Trophoblast cell (in vitro differentiated cells and primary cell): ENCODE data around the gene NACC1.
A peak's percentile ranks its signal among the peaks of the same experiment; 100 is the strongest.

Experiments used
- DNase-seq, 2 donors: peaks; one replicate each; pipeline ENCODE4 v3.0.0-alpha.2; 2016
- H2AFZ ChIP-seq: 2 replicates; pipeline ENCODE4 v1.6.1; 2013; ENCODE audit warnings: low read length, moderate library complexity, mild to moderate bottlenecking; ENCODE audit not compliant: insufficient read depth, poor library complexity
- H2AK5ac ChIP-seq: 2 replicates; pipeline ENCODE4 v1.6.1; 2013; ENCODE audit warnings: mild to moderate bottlenecking, low read length
- H2BK120ac ChIP-seq: 2 replicates; pipeline ENCODE4 v1.6.1; 2013; ENCODE audit warnings: low read length, mild to moderate bottlenecking, moderate library complexity; ENCODE audit not compliant: insufficient read depth, poor library complexity
- H2BK12ac ChIP-seq: 2 replicates; pipeline ENCODE4 v1.6.1; 2013; ENCODE audit warnings: mild to moderate bottlenecking, low read length, moderate library complexity
- H2BK5ac ChIP-seq: 2 replicates; pipeline ENCODE4 v1.6.1; 2013; ENCODE audit warnings: low read length, low read depth, moderate library complexity, mild to moderate bottlenecking; ENCODE audit not compliant: poor library complexity
- H3K14ac ChIP-seq: 2 replicates; pipeline ENCODE4 v1.6.1; 2013; ENCODE audit warnings: mild to moderate bottlenecking, low read length
- H3K18ac ChIP-seq: 2 replicates; pipeline ENCODE4 v1.6.1; 2013; ENCODE audit warnings: mild to moderate bottlenecking, low read length
- H3K23ac ChIP-seq: 2 replicates; pipeline ENCODE4 v1.6.1; 2013; ENCODE audit warnings: low read length
- H3K27ac ChIP-seq: 2 replicates; pipeline ENCODE4 v1.5.1; 2013; ENCODE audit warnings: low read depth, mild to moderate bottlenecking, inconsistent platforms, low read length, moderate library complexity
- H3K27me3 ChIP-seq: 2 replicates; pipeline ENCODE4 v1.6.1; 2013; ENCODE audit warnings: inconsistent platforms, mild to moderate bottlenecking, low read length, moderate library complexity; ENCODE audit not compliant: insufficient read depth
- H3K36me3 ChIP-seq, 2 experiments: 1 replicate in 1 of 2; 2 replicates in 1 of 2; pipeline ENCODE4 v1.6.1; 2013; ENCODE audit warnings: low read length in 2 of 2, mild to moderate bottlenecking in 2 of 2, moderate library complexity in 1 of 2; ENCODE audit not compliant: insufficient read depth in 2 of 2, control insufficient read depth in 1 of 2
- H3K4ac ChIP-seq: 2 replicates; pipeline ENCODE4 v1.6.1; 2013; ENCODE audit warnings: low read depth, mild to moderate bottlenecking, low read length, moderate library complexity
- H3K4me1 ChIP-seq, 2 experiments: 1 replicate in 1 of 2; 2 replicates in 1 of 2; pipeline ENCODE4 v1.6.1; 2013; ENCODE audit warnings: low read length in 2 of 2, mild to moderate bottlenecking in 2 of 2, moderate library complexity in 1 of 2; ENCODE audit not compliant: insufficient read depth in 2 of 2, control insufficient read depth in 1 of 2
- H3K4me2 ChIP-seq: 2 replicates; pipeline ENCODE4 v1.6.1; 2013; ENCODE audit warnings: inconsistent platforms, mild to moderate bottlenecking, low read length, moderate library complexity
- H3K4me3 ChIP-seq: 2 replicates; pipeline ENCODE4 v1.5.1; 2013; ENCODE audit warnings: mild to moderate bottlenecking, low read depth, low read length, inconsistent platforms
- H3K79me1 ChIP-seq: one replicate; pipeline ENCODE4 v1.6.1; 2013; ENCODE audit warnings: low read length
- H3K79me2 ChIP-seq: 2 replicates; pipeline ENCODE4 v1.6.1; 2013; ENCODE audit warnings: low read length, mild to moderate bottlenecking; ENCODE audit not compliant: control insufficient read depth, insufficient read depth, poor library complexity
- H3K9ac ChIP-seq: 2 replicates; pipeline ENCODE4 v1.6.1; 2013; ENCODE audit warnings: mild to moderate bottlenecking, low read length
- H3K9me3 ChIP-seq: 2 replicates; pipeline ENCODE4 v1.6.1; 2013; ENCODE audit warnings: low read depth, mild to moderate bottlenecking, control low read depth, inconsistent platforms, low read length; ENCODE audit not compliant: insufficient read depth
- H4K12ac ChIP-seq: 2 replicates; pipeline ENCODE4 v1.6.1; 2013; ENCODE audit warnings: low read depth, mild to moderate bottlenecking, low read length, moderate library complexity
- H4K8ac ChIP-seq: 2 replicates; pipeline ENCODE4 v1.6.1; 2013; ENCODE audit warnings: low read depth, mild to moderate bottlenecking, low read length, moderate library complexity
- H4K91ac ChIP-seq: one replicate; pipeline ENCODE4 v1.6.1; 2013; ENCODE audit warnings: low read depth, mild to moderate bottlenecking, low read length, moderate library complexity
- WGBS: extraction: QIAGEN DNeasy Blood & Tissue Kit; methylation state at CpG from one replicate; pipeline ENCODE4 v1.1.7; 2013; ENCODE audit warnings: missing lambda C conversion rate; ENCODE audit not compliant: insufficient read length, insufficient coverage; ENCODE audit errors: extremely low coverage; 5-methylcytosine and 5-hydroxymethylcytosine counted together

Gene NACC1

DNA sequence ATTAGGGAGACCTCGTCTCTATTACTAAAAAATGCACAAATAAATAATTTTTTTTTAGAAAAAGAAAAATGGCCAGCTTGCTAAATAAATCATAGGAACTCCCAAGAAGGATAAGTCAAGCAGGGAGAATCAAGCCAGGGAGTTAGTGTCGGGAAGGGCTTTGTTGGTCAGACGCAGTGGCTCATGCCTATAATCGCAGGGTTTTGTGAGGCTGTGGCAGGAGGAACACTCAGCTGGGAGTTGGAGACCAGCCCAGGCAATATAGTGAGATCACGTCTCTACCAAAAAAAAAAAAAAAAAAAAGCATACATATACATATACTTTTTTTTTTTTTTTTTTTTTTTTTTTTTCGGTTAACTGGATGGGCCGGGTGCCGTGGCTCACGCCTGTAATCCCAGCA is 9.0 kb downstream of the NACC1 start:
- H2BK5ac ChIP-seq, result no peak overlapping the region
- no peak overlapping the region for H3K4me2 ChIP-seq
- H3K4me3 ChIP-seq, result no peak overlapping the region
- no peak overlapping the region for H2BK120ac ChIP-seq
- H2AFZ ChIP-seq, result no peak overlapping the region
- no peak overlapping the region for H2BK12ac ChIP-seq
- no peak overlapping the region for H4K8ac ChIP-seq
- H3K27me3 ChIP-seq, result no peaks in the 10 kb centered on the region
- H3K9ac ChIP-seq, result no peak overlapping the region
- H3K9me3 ChIP-seq, result no peaks in the 10 kb centered on the region
- no peak overlapping the region for H2AK5ac ChIP-seq
- H3K79me1 ChIP-seq, result no peaks in the 10 kb centered on the region
- H4K12ac ChIP-seq, result no peak overlapping the region
- H3K23ac ChIP-seq, result no peak overlapping the region
- H3K4me1 ChIP-seq, result no peaks in the 10 kb centered on the region
- H4K91ac ChIP-seq, result no peak overlapping the region
- no peak overlapping the region for H3K27ac ChIP-seq
- H3K14ac ChIP-seq, result no peak overlapping the region
- H3K79me2 ChIP-seq, result peaks cover 13% of the 10 kb centered on the region
- H3K36me3 ChIP-seq, result peaks cover 27 to 29% of the 10 kb centered on the region in 2 experiments
- H3K18ac ChIP-seq, result no peak overlapping the region
- H3K4ac ChIP-seq, result peak overlapping the region; percentile 34
- DNase-seq, result no peak
- WGBS, result no CpG with 5 or more reads among the region's 9 CpGs

DNA sequence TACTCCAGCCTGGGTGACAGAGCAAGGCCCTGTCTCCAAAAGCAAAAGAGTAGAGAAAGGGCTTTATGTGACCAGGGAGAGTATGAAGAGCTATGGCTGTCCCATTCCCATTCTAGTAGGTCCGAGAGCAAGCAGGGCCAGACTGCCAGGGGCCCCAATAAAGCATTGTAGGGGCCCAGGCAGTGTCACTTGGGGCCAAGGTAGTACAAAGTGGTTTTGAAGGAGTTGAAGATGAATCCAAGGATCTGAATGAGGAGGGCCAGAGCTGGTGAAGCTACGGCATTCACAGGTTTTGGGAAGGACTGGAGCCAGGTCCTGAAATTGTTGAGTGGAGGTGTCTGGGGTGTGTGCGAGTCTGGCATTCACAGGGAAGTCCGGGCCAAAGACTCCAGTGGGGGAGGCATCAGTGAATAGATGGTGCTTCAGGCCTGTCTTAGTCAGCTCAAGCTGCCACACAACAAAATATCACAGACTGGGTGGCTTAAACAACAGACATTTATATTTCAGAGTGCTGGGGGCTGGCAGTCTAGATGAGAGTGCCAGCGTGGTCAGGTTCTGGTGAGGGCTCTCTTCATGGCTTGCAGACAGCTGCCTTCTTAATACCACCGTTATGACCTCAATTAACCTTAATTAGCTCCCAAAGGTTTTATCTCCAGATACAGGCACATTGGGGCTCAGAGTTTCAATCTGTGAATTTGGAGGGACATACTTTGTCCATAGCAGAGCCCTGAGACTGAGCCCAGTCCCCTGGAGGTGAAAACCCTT is 9.9 kb downstream of the NACC1 start:
- no peak overlapping the region for H3K27ac ChIP-seq
- H2BK120ac ChIP-seq, result no peak overlapping the region
- no peaks in the 10 kb centered on the region for H3K79me1 ChIP-seq
- DNase-seq, result no peak
- no peak overlapping the region for H3K4me3 ChIP-seq
- H2AK5ac ChIP-seq, result no peak overlapping the region
- no peak overlapping the region for H4K91ac ChIP-seq
- H2BK5ac ChIP-seq, result no peak overlapping the region
- H3K4me2 ChIP-seq, result no peak overlapping the region
- H3K79me2 ChIP-seq, result peaks cover 4% of the 10 kb centered on the region
- H3K9me3 ChIP-seq, result no peaks in the 10 kb centered on the region
- H3K23ac ChIP-seq, result no peak overlapping the region
- H3K4me1 ChIP-seq, result no peaks in the 10 kb centered on the region
- H3K18ac ChIP-seq, result no peak overlapping the region
- H3K36me3 ChIP-seq, result peaks cover 23 to 29% of the 10 kb centered on the region in 2 experiments
- WGBS, result no CpG with 5 or more reads among the region's 6 CpGs
- no peaks in the 10 kb centered on the region for H3K27me3 ChIP-seq
- H4K12ac ChIP-seq, result no peak overlapping the region
- no peak overlapping the region for H3K14ac ChIP-seq
- H3K4ac ChIP-seq, result peak overlapping the region; percentile 73
- H3K9ac ChIP-seq, result no peak overlapping the region
- H2AFZ ChIP-seq, result no peak overlapping the region
- no peak overlapping the region for H2BK12ac ChIP-seq
- no peak overlapping the region for H4K8ac ChIP-seq

DNA sequence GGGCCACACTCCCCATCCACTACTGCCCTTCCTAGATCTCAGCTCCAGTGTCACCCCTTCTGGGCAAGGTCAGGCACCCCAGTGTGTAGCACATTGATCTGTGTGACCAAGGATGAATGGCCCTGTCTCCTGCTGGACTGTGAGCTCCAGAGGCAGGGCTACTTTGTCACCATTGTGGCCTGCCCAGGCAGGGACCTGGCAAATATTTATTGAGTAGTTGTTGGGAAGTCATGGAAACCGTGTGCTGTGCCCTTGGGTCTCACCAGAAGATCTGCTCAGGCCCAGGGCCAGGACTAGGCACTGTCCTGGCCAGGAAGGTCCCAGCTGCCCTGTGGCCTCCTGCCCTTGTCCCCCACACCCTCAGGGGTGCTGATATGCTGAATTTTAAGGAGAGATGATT is 10.5 kb downstream of the NACC1 start:
- Histone ChIP-seq H4K12ac (no peak overlapping the region), H3K9ac (peak overlapping the region; percentile 4), H3K9me3 (no peaks in the 10 kb centered on the region), H2BK5ac (no peak overlapping the region), H2AFZ (no peak overlapping the region), H3K79me1 (no peaks in the 10 kb centered on the region), H4K8ac (no peak overlapping the region), H3K27ac (no peak overlapping the region), H2BK12ac (no peak overlapping the region), H3K4ac (peak overlapping the region; percentile 17), H3K18ac (no peak overlapping the region), H3K4me3 (no peak overlapping the region), H3K27me3 (no peaks in the 10 kb centered on the region), H3K14ac (no peak overlapping the region), H3K4me1 (no peaks in the 10 kb centered on the region), H2BK120ac (no peak overlapping the region), H2AK5ac (no peak overlapping the region), H3K4me2 (no peak overlapping the region), H3K36me3 (peaks cover 20 to 29% of the 10 kb centered on the region in 2 experiments), H3K79me2 (peaks cover 4% of the 10 kb centered on the region), H3K23ac (no peak overlapping the region), H4K91ac (no peak overlapping the region)
- DNase-seq, result no peak
- no CpG with 5 or more reads among the region's 1 CpG for WGBS

DNA sequence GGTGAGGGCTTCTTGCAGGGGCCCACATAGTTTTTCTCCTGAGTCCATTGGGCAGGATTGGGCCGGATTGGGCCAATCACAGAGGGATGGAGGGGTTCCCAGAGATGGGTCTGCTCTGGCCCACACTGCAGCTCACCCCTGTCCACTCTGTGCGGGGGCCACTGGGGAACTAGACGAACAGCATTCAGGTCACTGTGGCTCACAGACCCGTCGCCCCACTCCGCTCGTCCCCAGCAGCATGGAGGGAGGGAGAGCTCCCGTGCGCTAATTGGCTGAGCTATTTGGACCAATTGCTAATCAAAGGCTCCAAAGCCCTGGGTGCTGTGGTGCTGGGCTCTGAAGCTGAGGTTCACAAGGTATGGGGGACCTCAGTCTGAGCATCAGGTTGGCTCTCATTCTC is 11.3 kb downstream of the NACC1 start:
- Histone ChIP-seq H3K9ac (no peak overlapping the region), H2BK5ac (no peak overlapping the region), H2AK5ac (no peak overlapping the region), H2BK12ac (no peak overlapping the region), H4K8ac (no peak overlapping the region), H3K4me2 (no peak overlapping the region), H3K14ac (no peak overlapping the region), H3K79me2 (peaks cover 4% of the 10 kb centered on the region), H3K27me3 (no peaks in the 10 kb centered on the region), H3K79me1 (no peaks in the 10 kb centered on the region), H3K4me3 (no peak overlapping the region), H2AFZ (no peak overlapping the region), H3K9me3 (no peaks in the 10 kb centered on the region), H4K91ac (no peak overlapping the region), H3K23ac (no peak overlapping the region), H3K27ac (no peak overlapping the region), H3K4me1 (no peaks in the 10 kb centered on the region), H4K12ac (no peak overlapping the region), H2BK120ac (no peak overlapping the region), H3K18ac (no peak overlapping the region), H3K4ac (peak overlapping the region; percentile 65), H3K36me3 (peaks cover 19 to 32% of the 10 kb centered on the region in 2 experiments)
- no CpG with 5 or more reads among the region's 9 CpGs for WGBS
- no peak for DNase-seq
